Ovary (tissue), 9 donors: ENCODE results near the gene VGLL4. TPM values are rescaled to one million over a fixed set of nuclear protein-coding genes. Genes with fewer than 3 reads are reported as not detected.

Experiments
- DNase-seq, 5 donors: peaks; one replicate each; pipeline ENCODE4 v3.0.0-alpha.2; 2019 to 2020
- H3K27ac ChIP-seq, 2 donors: fragments of 200-600 bp; one replicate each; pipeline versions ENCODE4 v1.5.1 to v1.8.0; 2019 to 2022
- H3K27me3 ChIP-seq: fragments of 200-600 bp; one replicate; pipeline ENCODE4 v1.8.0; 2022
- H3K36me3 ChIP-seq: fragments of 200-600 bp; sonication (generic); one replicate; pipeline ENCODE4 v1.5.1; 2019
- H3K4me1 ChIP-seq: one replicate; pipeline ENCODE4 v1.8.1; 2013; ENCODE audit warnings: mild to moderate bottlenecking, moderate library complexity; ENCODE audit not compliant: insufficient read depth
- H3K4me3 ChIP-seq: fragments of 200-600 bp; sonication (generic); one replicate; pipeline ENCODE4 v1.5.1; 2017
- H3K9me3 ChIP-seq, 2 donors: fragments of 200-600 bp in 1 of 2; sonication (generic) in 1 of 2; one replicate each; pipeline versions ENCODE4 v1.5.1 to v1.8.1; 2013 to 2019; ENCODE audit warnings: mild to moderate bottlenecking in 1 of 2, moderate library complexity in 1 of 2
- EP300 ChIP-seq: sonication (generic); formaldehyde crosslinking; IDR thresholded peaks from one replicate; pipeline ENCODE4 v1.6.1; 2017; ENCODE audit warnings: antibody characterized with exemption
- POLR2A ChIP-seq: fragments of 450-650 bp; IDR thresholded peaks from one replicate; pipeline ENCODE4 v1.6.1; 2017; ENCODE audit warnings: antibody characterized with exemption, mild to moderate bottlenecking, moderate library complexity
- WGBS, 3 donors: extraction: QIAGEN DNeasy Blood & Tissue Kit in 1 of 3; methylation state at CpG; one replicate each; pipeline versions ENCODE4 v1.1.5 to v1.1.7; 2013 to 2017; 5-methylcytosine and 5-hydroxymethylcytosine counted together
- intact Hi-C, 4 donors: fragments of 100-400 bp; cut with DNase I; formaldehyde crosslinking; loops; one replicate each; pipeline versions ENCODE4 v1.11.0 to v1.15.1; 2022 to 2023
- polyA plus RNA-seq, 2 donors: library from polyadenylated mRNA; stranded (reverse); fragments of 200-250 nt in 1 of 2; fragments of 350-450 nt in 1 of 2; fragmentation: Illumina TruSeq in 1 of 2; extraction: RNeasy Lipid Tissue Mini Kit (QIAGEN cat#74804) in 1 of 2; gene quantifications; one replicate each; pipeline ENCODE4 v1.2.3, GENCODE V29; 2013 to 2014
- total RNA-seq, 7 donors: library from RNA; depleted of rRNA in 2 of 7; stranded (reverse); fragments of >200 nt in 2 of 7; fragmentation: NEBNext Ultra II Directional in 3 of 7; extraction: Animal tissue kit (Norgen Biotek cat#: 25700) in 3 of 7; gene quantifications; one replicate each; pipeline versions ENCODE4 v1.1.0 to v1.2.4, GENCODE V29; 2016 to 2023
- TF ChIP-seq, protein P1 (sequence below), 3 donors: fragments of 450-650 bp in 2 of 3; fragments of 200-600 bp in 1 of 3; IDR thresholded peaks; one replicate each; pipeline versions ENCODE4 v1.5.1 to v1.8.0; 2016 to 2022; ENCODE audit warnings: antibody characterized with exemption in 3 of 3, mild to moderate bottlenecking in 1 of 3
- donor health status: DM: no; HTN: no; CAD: no; lungs with moderate emphysema.
- donor health status: DM: no; HTN: no; CAD: no.
- donor health status: Bipolar disorder and iron deficiency.
- donor health status: DM: yes; HTN: yes; CAD: no.
- donor health status: DM: no; HTN: no; CAD: no.
- donor health status: DM: yes; HTN: yes; CAD: no.

The VGLL4 gene
- total and polyA plus RNA-seq, 9 donors, result 73.2 to 120 (median 106) TPM

DNA sequence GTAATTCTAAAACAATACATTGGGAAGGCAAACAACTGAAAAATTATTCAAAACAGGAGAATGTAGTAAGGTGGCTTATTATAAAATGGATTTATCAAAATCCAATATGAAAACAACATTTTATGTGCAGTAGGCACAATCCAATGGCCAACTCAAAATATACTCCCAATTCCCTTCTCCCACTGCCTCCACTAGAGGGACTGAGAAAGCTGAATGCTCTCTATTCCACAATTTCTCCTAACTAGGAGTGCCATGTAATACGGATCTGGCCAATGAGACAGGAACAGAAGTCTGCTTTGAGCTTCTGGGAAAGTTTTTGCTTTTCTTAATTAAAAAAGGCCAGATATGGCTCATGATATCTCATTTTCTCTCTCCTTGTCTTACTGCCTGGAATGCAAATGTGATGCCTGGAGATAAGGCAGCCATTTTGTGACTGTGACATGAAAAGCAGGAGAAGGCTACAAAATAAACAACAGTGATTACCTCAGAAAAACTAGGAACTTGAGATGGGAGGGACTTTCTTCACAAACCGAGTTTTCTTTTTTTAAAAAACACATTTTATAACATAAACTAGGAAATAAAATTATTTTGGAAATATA lies 18.8 kb upstream of the VGLL4 start:
- Histone ChIP-seq H3K9me3 (no peaks in the 10 kb centered on the region), H3K27ac (no peak overlapping the region), H3K4me1 (peaks cover 2% of the 10 kb centered on the region), H3K36me3 (no peaks in the 10 kb centered on the region), H3K27me3 (no peaks in the 10 kb centered on the region), H3K4me3 (no peak overlapping the region)
- DNase-seq, result no peak
- intact Hi-C loops, result loop anchor here in 1 of 4 donors (10.0 kb wide), 1 partner anchor 152 kb away; no protein-coding TSS in a partner anchor
- 55 to 68% (median 63%) methylated on average over 2 of the region's 2 CpGs for WGBS, 3 donors
- TF ChIP-seq, protein P1, sequence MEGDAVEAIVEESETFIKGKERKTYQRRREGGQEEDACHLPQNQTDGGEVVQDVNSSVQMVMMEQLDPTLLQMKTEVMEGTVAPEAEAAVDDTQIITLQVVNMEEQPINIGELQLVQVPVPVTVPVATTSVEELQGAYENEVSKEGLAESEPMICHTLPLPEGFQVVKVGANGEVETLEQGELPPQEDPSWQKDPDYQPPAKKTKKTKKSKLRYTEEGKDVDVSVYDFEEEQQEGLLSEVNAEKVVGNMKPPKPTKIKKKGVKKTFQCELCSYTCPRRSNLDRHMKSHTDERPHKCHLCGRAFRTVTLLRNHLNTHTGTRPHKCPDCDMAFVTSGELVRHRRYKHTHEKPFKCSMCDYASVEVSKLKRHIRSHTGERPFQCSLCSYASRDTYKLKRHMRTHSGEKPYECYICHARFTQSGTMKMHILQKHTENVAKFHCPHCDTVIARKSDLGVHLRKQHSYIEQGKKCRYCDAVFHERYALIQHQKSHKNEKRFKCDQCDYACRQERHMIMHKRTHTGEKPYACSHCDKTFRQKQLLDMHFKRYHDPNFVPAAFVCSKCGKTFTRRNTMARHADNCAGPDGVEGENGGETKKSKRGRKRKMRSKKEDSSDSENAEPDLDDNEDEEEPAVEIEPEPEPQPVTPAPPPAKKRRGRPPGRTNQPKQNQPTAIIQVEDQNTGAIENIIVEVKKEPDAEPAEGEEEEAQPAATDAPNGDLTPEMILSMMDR (IDR thresholded peaks at IDR 0.05), result no peak
- TF ChIP-seq POLR2A, result no peak
- TF ChIP-seq EP300, result no peak

GRCh38 chr3:11661827-11662226 lies 18.1 kb upstream of the VGLL4 start:
- Histone ChIP-seq H3K27me3 (no peaks in the 10 kb centered on the region), H3K4me3 (no peak overlapping the region), H3K27ac (no peak overlapping the region), H3K4me1 (peaks cover 2% of the 10 kb centered on the region), H3K9me3 (no peaks in the 10 kb centered on the region), H3K36me3 (no peaks in the 10 kb centered on the region)
- intact Hi-C loops, result loop anchor here in 1 of 4 donors (10.0 kb wide), 1 partner anchor 153 kb away; no protein-coding TSS in a partner anchor
- 52 to 56% (median 54%) methylated on average over 5 of the region's 5 CpGs for WGBS, 3 donors
- DNase-seq, result no peak
- TF ChIP-seq, protein P1 (IDR thresholded peaks at IDR 0.05), result no peak
- TF ChIP-seq POLR2A (no peak), EP300 (no peak)

- DNase-seq, result no peak
- H3K27ac ChIP-seq, result no peak overlapping the region
- H3K36me3 ChIP-seq, result no peaks in the 10 kb centered on the region
- 79 to 91% (median 86%) methylated on average over 7 of the region's 7 CpGs for WGBS, 3 donors
- intact Hi-C loops, result loop anchor here in 1 of 4 donors (10.0 kb wide), 1 partner anchor 154 kb away; no protein-coding TSS in a partner anchor
- peaks cover 2% of the 10 kb centered on the region for H3K4me1 ChIP-seq
- H3K27me3 ChIP-seq, result no peaks in the 10 kb centered on the region
- no peak for TF ChIP-seq POLR2A
- TF ChIP-seq EP300, result no peak
- TF ChIP-seq, protein P1 (IDR thresholded peaks at IDR 0.05), result no peak
- no peaks in the 10 kb centered on the region for H3K9me3 ChIP-seq
- H3K4me3 ChIP-seq, result no peak overlapping the region
Measured at GRCh38 chr3:11661052-11661656, 17.4 kb upstream of the VGLL4 start.

DNA sequence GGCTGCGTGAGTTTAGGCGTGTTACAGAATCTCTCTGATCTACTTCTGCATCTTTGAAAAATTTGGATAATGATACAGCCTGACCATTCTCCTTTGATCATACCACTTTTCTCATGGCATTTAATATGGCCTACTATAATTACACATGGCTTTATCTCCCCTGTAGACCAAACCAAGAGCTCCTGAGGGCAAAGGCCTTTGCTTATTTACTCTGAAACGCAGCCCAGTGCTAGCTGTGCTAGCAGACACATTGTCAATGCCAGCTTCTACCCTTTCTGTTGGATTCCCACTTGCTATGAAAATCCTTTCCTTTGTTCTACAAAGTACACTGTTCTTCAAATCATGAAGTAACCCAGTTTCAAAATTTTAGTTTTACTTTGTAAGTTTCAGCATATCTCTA lies 16.5 kb upstream of the VGLL4 start:
- Histone ChIP-seq H3K27me3 (no peaks in the 10 kb centered on the region), H3K4me3 (no peak overlapping the region), H3K4me1 (peaks cover 2% of the 10 kb centered on the region), H3K27ac (no peak overlapping the region), H3K36me3 (no peaks in the 10 kb centered on the region), H3K9me3 (no peaks in the 10 kb centered on the region)
- intact Hi-C loops, result loop anchor here in 1 of 4 donors (10.0 kb wide), 1 partner anchor 155 kb away; no protein-coding TSS in a partner anchor
- no peak for DNase-seq
- 49 to 75% (median 72%) methylated on average over 3 of the region's 3 CpGs for WGBS, 3 donors
- no peak for TF ChIP-seq EP300
- TF ChIP-seq POLR2A, result no peak
- TF ChIP-seq, protein P1 (IDR thresholded peaks at IDR 0.05), result no peak
